Adrenal gland (tissue), 12 donors: ENCODE measurements around the gene KCNMB2. TPM values are rescaled to one million over a fixed set of nuclear protein-coding genes. Genes with fewer than 3 reads are reported as not detected.

Source experiments
- DNase-seq, 7 donors: peaks; one replicate each; pipeline ENCODE4 v3.0.0-alpha.2; 2019 to 2020
- H3K27ac ChIP-seq, 5 donors: fragments of 200-600 bp; sonication (generic) in 4 of 5; 1 replicate in 3 of 5; 2 replicates in 2 of 5; pipeline versions ENCODE4 v1.5.1 to v1.8.0; 2016 to 2020; ENCODE audit warnings: mild to moderate bottlenecking in 1 of 5
- H3K27me3 ChIP-seq: fragments of 200-600 bp; 2 replicates; pipeline ENCODE4 v1.8.0; 2021
- H3K36me3 ChIP-seq, 2 donors: fragments of 200-600 bp; replicated peaks in 1 of 2; 1 replicate in 1 of 2; 2 replicates in 1 of 2; pipeline versions ENCODE4 v1.5.1 to v1.8.0; 2018 to 2022
- H3K4me1 ChIP-seq, 2 donors: fragments of 200-600 bp; replicated peaks in 1 of 2; 1 replicate in 1 of 2; 2 replicates in 1 of 2; pipeline versions ENCODE4 v1.5.1 to v1.8.0; 2018 to 2021
- H3K4me3 ChIP-seq, 4 donors: fragments of 200-600 bp; sonication (generic) in 3 of 4; one replicate each; pipeline ENCODE4 v1.5.1; 2016 to 2018
- H3K9me3 ChIP-seq, 3 donors: fragments of 200-600 bp; sonication (generic) in 1 of 3; replicated peaks in 1 of 3; 1 replicate in 2 of 3; 2 replicates in 1 of 3; pipeline versions ENCODE4 v1.5.1 to v1.8.0; 2016 to 2021
- CTCF ChIP-seq, 6 experiments: fragments of 450-650 bp in 4 of 6; fragments of 200-600 bp in 2 of 6; sonication (generic) in 1 of 6; IDR thresholded peaks; 1 replicate in 5 of 6; 2 replicates in 1 of 6; pipeline versions ENCODE4 v1.5.1 to v1.8.0; 2016 to 2021; ENCODE audit warnings: antibody characterized with exemption in 6 of 6, mild to moderate bottlenecking in 2 of 6, moderate library complexity in 1 of 6
- POLR2A ChIP-seq, 2 donors: fragments of 450-650 bp; IDR thresholded peaks; one replicate each; pipeline ENCODE4 v1.6.1; 2017; ENCODE audit warnings: antibody characterized with exemption in 2 of 2, mild to moderate bottlenecking in 2 of 2, moderate library complexity in 1 of 2
- WGBS, 4 donors: extraction: QIAGEN DNeasy Blood & Tissue Kit in 2 of 4; methylation state at CpG; one replicate each; pipeline versions ENCODE4 v1.1.5 to v1.1.7; 2013 to 2017; 5-methylcytosine and 5-hydroxymethylcytosine counted together
- intact Hi-C, 2 donors: fragments of 100-400 bp; cut with DNase I; formaldehyde crosslinking; loops; one replicate each; pipeline versions ENCODE4 v1.14.1 to v1.15.0; 2022 to 2023
- polyA plus RNA-seq, 3 donors: library from polyadenylated mRNA; stranded (reverse); fragments of 200-250 nt in 2 of 3; fragments of 350-450 nt in 1 of 3; fragmentation: Illumina TruSeq in 1 of 3; extraction: RNeasy Lipid Tissue Mini Kit (QIAGEN cat#74804) in 1 of 3; gene quantifications; one replicate each; pipeline ENCODE4 v1.2.3, GENCODE V29; 2013 to 2014
- total RNA-seq, 9 donors: library from RNA; depleted of rRNA in 4 of 9; stranded (reverse); fragments of >200 nt in 4 of 9; fragments of 120-200 nt in 1 of 9; fragmentation: NEBNext Ultra II Directional in 1 of 9; extraction: Animal tissue kit (Norgen Biotek cat#: 25700) in 1 of 9; gene quantifications; one replicate each; pipeline versions ENCODE4 v1.1.0 to v1.2.4, GENCODE V29; 2013 to 2023
- donor health status: healthy with polysubstance abuse.
- donor health status: Bipolar disorder and iron deficiency.
- donor health status: DM: yes; HTN: yes; CAD: no.
- donor health status: DM: no; HTN: no; CAD: no.
- donor health status: DM: no; HTN: no; CAD: no.
- donor health status: DM: yes; HTN: yes; CAD: no.

The KCNMB2 gene
- total and polyA plus RNA-seq, 12 donors: 0.58 to 8.6 (median 2.9) TPM; not detected in 3

GRCh38 chr3:178529606-178530225, 6.5 kb upstream of the KCNMB2 start:
- no peaks in the 10 kb centered on the region for H3K27me3 ChIP-seq
- intact Hi-C loops: no loop called here
- no peak for DNase-seq
- no peaks in the 10 kb centered on the region for H3K4me1 ChIP-seq
- H3K4me3 ChIP-seq: no peak overlapping the region
- no peak overlapping the region for H3K27ac ChIP-seq
- TF ChIP-seq POLR2A (IDR thresholded peaks at IDR 0.05): no peak
- no peak for TF ChIP-seq CTCF (IDR thresholded peaks at IDR 0.05)
- no peaks in the 10 kb centered on the region for H3K36me3 ChIP-seq
- H3K9me3 ChIP-seq: no peaks in the 10 kb centered on the region

GRCh38 chr3:178532476-178532875, 3.8 kb upstream of the KCNMB2 start:
- Histone ChIP-seq H3K27me3 (no peaks in the 10 kb centered on the region), H3K36me3 (no peaks in the 10 kb centered on the region), H3K4me1 (no peaks in the 10 kb centered on the region), H3K9me3 (no peaks in the 10 kb centered on the region), H3K4me3 (no peak overlapping the region), H3K27ac (no peak overlapping the region)
- DNase-seq: no peak
- intact Hi-C loops: no loop called here
- 70 to 81% (median 76%) methylated on average over 2 of the region's 2 CpGs for WGBS, 4 donors
- no peak for TF ChIP-seq POLR2A (IDR thresholded peaks at IDR 0.05)
- TF ChIP-seq CTCF (IDR thresholded peaks at IDR 0.05): no peak

GRCh38 chr3:178537122-178537705, 978 bp downstream of the KCNMB2 start:
- Histone ChIP-seq H3K36me3 (no peaks in the 10 kb centered on the region), H3K4me1 (no peaks in the 10 kb centered on the region), H3K4me3 (peak overlapping the region in 1 of 4 donors; percentile 48), H3K27ac (no peak overlapping the region), H3K9me3 (no peaks in the 10 kb centered on the region), H3K27me3 (no peaks in the 10 kb centered on the region)
- no peak for DNase-seq
- 21 to 31% (median 24%) methylated on average over 7 of the region's 7 CpGs for WGBS, 4 donors
- no peak for TF ChIP-seq POLR2A (IDR thresholded peaks at IDR 0.05)
- no peak for TF ChIP-seq CTCF (IDR thresholded peaks at IDR 0.05)
- intact Hi-C loops: no loop called here

- intact Hi-C loops: no loop called here
- no peak overlapping the region for H3K27ac ChIP-seq
- TF ChIP-seq CTCF (IDR thresholded peaks at IDR 0.05): no peak
- TF ChIP-seq POLR2A (IDR thresholded peaks at IDR 0.05): no peak
- no peaks in the 10 kb centered on the region for H3K9me3 ChIP-seq
- H3K4me1 ChIP-seq: no peaks in the 10 kb centered on the region
- 63 to 75% (median 67%) methylated on average over 4 of the region's 4 CpGs for WGBS, 4 donors
- H3K36me3 ChIP-seq: no peaks in the 10 kb centered on the region
- no peak for DNase-seq
- H3K4me3 ChIP-seq: no peak overlapping the region
- H3K27me3 ChIP-seq: no peaks in the 10 kb centered on the region
Measured at GRCh38 chr3:178538056-178538455, 1.8 kb downstream of the KCNMB2 start.
